Measurements from ENCODE around the gene SPATS1. TPM values are rescaled to one million over a fixed set of nuclear protein-coding genes. Genes with fewer than 3 reads are reported as not detected.
A peak's percentile ranks its signal among the peaks of the same experiment; 100 is the strongest.
"Not testable (repeated sequence)": the region's sequence is repeated elsewhere in the genome, so short reads cannot be mapped to it uniquely, and the experiment has no call there.

The SPATS1 gene
- total RNA-seq, 2 experiments from 2014 or later = not detected

DNA sequence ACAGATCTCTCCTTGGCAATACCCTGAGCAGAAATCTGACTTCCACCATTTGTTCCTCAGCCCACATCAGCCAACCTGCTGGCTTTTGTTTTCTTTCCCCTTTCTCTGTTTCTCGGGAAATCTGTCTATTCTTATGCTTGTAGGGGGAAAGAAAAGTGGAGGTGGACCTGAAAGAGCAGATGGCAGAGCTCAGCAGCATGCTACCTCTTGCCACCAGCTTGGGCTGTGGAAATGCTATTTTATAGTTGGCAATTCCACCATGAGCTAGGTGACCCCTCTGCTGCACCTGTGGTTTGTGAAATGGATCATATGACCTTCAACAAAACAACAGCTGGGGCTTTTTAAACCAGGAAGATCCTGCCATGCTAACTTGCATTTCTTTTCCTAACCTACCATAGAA, 6.8 kb upstream of the SPATS1 start:
- Mint-ChIP-seq H3K9me3 (no peaks in the 10 kb centered on the region), H3K36me3 (ENCODE audit: low read depth) (no peaks in the 10 kb centered on the region), H3K4me1 (no peaks in the 10 kb centered on the region), H3K27me3 (peaks cover 12% of the 10 kb centered on the region), H3K4me3 (no peak overlapping the region), H3K27ac (no peak overlapping the region)
- DNase-seq = no peak
- CTCF ChIA-PET = interaction anchor here (0.7 to 6.5 kb wide), 6 partner anchors 21 to 163 kb away, joined by 3 to 69 read pairs (median 4); partner anchors contain the start of genes AARS2 and TMEM151B
- POLR2A ChIA-PET = no interaction called here

DNA sequence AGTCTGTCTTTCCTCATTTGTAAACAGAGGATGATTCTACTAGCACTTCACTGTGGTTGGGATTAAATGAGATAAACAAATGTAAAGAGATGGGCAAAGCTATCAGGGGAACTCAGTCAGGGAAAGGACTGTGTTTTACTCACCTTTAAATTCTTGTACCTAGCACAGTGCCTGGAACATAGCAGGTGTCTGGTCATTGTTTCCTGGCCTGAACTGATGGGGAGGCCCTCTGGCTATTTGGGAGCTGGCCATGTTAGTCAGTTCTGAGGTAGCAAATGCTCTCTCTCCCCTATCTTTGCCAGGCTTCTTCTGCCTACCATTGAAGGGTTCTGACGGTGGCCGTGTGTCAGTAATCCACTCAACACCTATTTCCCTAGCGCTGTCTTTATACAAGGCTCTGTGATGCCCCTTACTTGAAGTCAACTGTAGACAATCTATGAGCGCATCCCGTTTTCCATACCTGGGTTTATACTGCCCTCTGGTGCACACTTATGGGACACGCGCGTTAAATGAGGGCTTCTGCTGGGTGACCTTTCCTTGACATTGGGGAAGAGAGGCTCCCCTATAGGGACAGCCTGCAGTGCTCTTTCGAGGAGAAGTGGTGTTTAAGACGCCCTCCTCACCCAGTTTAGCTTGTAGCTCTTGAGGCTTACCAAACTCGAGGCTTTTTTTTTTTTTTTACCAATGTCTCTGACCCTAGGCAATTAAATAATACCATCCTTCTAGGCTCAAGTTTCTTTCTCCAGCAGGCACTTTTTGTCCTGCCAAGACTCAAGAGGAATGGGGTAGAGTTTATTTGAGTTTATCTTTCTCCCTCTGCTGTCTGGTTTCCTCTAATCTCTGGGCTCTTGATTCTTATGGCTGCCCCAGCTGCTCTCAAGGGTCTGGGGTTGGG, 4.0 kb upstream of the SPATS1 start:
- Mint-ChIP-seq H3K9me3 (no peaks in the 10 kb centered on the region), H3K27me3 (peaks cover 27% of the 10 kb centered on the region), H3K27ac (no peak overlapping the region), H3K4me3 (no peak overlapping the region), H3K36me3 (ENCODE audit: low read depth) (no peaks in the 10 kb centered on the region), H3K4me1 (no peaks in the 10 kb centered on the region)
- ChIA-PET POLR2A (interaction anchor here (1.5 kb wide), 1 partner anchor 70 kb away, joined by 6 read pairs; no protein-coding TSS in a partner anchor), CTCF (interaction anchor here (0.8 to 6.5 kb wide), 14 partner anchors 11 to 242 kb away, joined by 3 to 69 read pairs (median 3); partner anchors contain the start of genes AARS2, NFKBIE and TMEM151B)
- DNase-seq = peak; percentile 73

DNA sequence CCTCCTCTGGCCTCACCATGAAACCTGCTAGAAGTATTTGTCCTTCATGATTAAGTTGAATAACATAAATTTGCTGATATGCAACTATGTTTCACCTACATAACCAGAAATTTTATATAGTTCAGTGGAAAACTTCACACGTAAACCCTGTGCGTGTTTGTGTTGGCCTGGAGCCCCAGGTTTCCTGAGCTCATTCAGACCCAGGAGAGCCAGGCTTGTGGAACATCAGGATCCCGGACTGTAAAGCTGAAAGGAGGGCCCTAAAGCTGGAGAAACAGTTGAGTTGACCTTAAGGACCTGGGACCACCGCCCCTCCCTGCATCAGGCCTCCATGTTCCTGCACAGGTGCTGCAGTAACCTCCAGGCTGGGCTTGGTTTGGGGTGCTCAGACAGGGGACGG, 3.1 kb upstream of the SPATS1 start:
- no peaks in the 10 kb centered on the region for H3K4me1 Mint-ChIP-seq
- H3K36me3 Mint-ChIP-seq (ENCODE audit: low read depth) = no peaks in the 10 kb centered on the region
- CTCF ChIA-PET = interaction anchor here (0.8 to 6.5 kb wide), 8 partner anchors 12 to 243 kb away, joined by 3 to 69 read pairs (median 4); partner anchors contain the start of genes AARS2, NFKBIE and TMEM151B
- peaks cover 35% of the 10 kb centered on the region for H3K27me3 Mint-ChIP-seq
- POLR2A ChIA-PET = no interaction called here
- no peak overlapping the region for H3K27ac Mint-ChIP-seq
- H3K4me3 Mint-ChIP-seq = no peak overlapping the region
- no peak for DNase-seq
- H3K9me3 Mint-ChIP-seq = no peaks in the 10 kb centered on the region

- H3K9me3 Mint-ChIP-seq = no peaks in the 10 kb centered on the region
- peaks cover 42% of the 10 kb centered on the region for H3K27me3 Mint-ChIP-seq
- POLR2A ChIA-PET = no interaction called here
- H3K4me1 Mint-ChIP-seq = no peaks in the 10 kb centered on the region
- H3K27ac Mint-ChIP-seq = no peak overlapping the region
- DNase-seq = no peak
- CTCF ChIA-PET = interaction anchor here (1.0 to 6.5 kb wide), 5 partner anchors 11 to 167 kb away, joined by 3 to 69 read pairs (median 4); partner anchors contain the start of genes AARS2 and TMEM151B
- H3K4me3 Mint-ChIP-seq = no peak overlapping the region
- H3K36me3 Mint-ChIP-seq (ENCODE audit: low read depth) = no peaks in the 10 kb centered on the region
These were observed 2.5 kb upstream of the SPATS1 start for GRCh38 chr6:44339763-44340625.

DNA sequence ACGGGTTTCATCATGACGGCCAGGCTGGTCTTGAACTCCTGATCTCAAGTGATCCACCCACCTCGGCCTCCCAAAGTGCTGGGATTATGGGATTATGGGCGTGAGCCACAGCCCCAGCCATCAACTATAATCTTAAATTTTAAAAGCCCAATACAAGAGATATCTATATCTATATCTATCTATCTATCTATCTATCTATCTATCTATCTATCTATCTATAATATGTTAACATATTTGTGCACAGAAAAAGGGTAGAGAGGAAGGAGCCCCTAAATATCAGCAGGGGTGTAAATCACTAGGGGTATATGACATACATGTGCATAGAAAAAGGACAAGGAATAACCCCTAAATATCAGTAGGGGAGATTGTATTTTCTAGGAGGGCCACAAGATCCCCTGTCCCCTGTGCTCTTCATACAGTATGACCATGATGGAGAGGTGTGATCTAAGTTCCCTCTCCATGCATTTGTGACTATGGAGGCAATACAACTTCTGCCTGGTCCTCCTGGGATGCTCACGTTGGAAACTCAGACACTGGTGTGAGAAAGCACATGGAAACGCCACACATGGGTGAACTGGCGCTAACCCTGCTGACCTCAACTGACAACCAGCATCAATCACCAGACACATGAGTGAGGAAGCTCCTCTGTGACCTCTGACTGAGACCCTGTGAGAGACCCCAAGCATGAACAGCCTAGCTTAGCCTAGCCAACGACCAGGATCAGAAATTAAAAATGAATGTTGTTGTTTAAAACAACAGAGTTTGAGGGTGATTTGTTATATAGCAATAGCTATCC, 1.2 kb upstream of the SPATS1 start:
- POLR2A ChIA-PET = no interaction called here
- H3K27ac Mint-ChIP-seq = no peak overlapping the region
- DNase-seq = no peak
- H3K4me3 Mint-ChIP-seq = no peak overlapping the region
- CTCF ChIA-PET = interaction anchor here (0.7 to 1.5 kb wide), 5 partner anchors 28 to 1592 kb away, joined by 3 to 7 read pairs (median 3); partner anchors contain the start of gene AARS2
- no peaks in the 10 kb centered on the region for H3K9me3 Mint-ChIP-seq
- peaks cover 48% of the 10 kb centered on the region for H3K27me3 Mint-ChIP-seq
- H3K36me3 Mint-ChIP-seq (ENCODE audit: low read depth) = no peaks in the 10 kb centered on the region
- no peaks in the 10 kb centered on the region for H3K4me1 Mint-ChIP-seq

- POLR2A ChIA-PET = interaction anchor here (0.6 kb wide), 1 partner anchor 29 kb away, joined by 3 read pairs; the partner anchor contains the start of gene AARS2
- peaks cover 48% of the 10 kb centered on the region for H3K27me3 Mint-ChIP-seq
- H3K9me3 Mint-ChIP-seq = no peaks in the 10 kb centered on the region
- CTCF ChIA-PET = interaction anchor here (0.7 to 1.5 kb wide), 5 partner anchors 29 to 1591 kb away, joined by 3 to 7 read pairs (median 3); partner anchors contain the start of gene AARS2
- no peak for DNase-seq
- no peak overlapping the region for H3K27ac Mint-ChIP-seq
- no peaks in the 10 kb centered on the region for H3K4me1 Mint-ChIP-seq
- H3K36me3 Mint-ChIP-seq (ENCODE audit: low read depth) = no peaks in the 10 kb centered on the region
- no peak overlapping the region for H3K4me3 Mint-ChIP-seq
These were observed 398 bp upstream of the SPATS1 start for GRCh38 chr6:44342052-44342451.

- H3K4me3 Mint-ChIP-seq; H3K4me1 Mint-ChIP-seq; H3K27ac Mint-ChIP-seq; H3K9me3 Mint-ChIP-seq; POLR2A ChIA-PET; DNase-seq; H3K36me3 Mint-ChIP-seq (ENCODE audit: low read depth): not testable (repeated sequence)
- peaks cover 41% of the 10 kb centered on the region for H3K27me3 Mint-ChIP-seq
- CTCF ChIA-PET = interaction anchor here (1.4 kb wide), 1 partner anchor 34 kb away, joined by 3 read pairs; the partner anchor contains the start of gene AARS2
These were observed 4.4 kb downstream of the SPATS1 start for GRCh38 chr6:44346818-44347217.

DNA sequence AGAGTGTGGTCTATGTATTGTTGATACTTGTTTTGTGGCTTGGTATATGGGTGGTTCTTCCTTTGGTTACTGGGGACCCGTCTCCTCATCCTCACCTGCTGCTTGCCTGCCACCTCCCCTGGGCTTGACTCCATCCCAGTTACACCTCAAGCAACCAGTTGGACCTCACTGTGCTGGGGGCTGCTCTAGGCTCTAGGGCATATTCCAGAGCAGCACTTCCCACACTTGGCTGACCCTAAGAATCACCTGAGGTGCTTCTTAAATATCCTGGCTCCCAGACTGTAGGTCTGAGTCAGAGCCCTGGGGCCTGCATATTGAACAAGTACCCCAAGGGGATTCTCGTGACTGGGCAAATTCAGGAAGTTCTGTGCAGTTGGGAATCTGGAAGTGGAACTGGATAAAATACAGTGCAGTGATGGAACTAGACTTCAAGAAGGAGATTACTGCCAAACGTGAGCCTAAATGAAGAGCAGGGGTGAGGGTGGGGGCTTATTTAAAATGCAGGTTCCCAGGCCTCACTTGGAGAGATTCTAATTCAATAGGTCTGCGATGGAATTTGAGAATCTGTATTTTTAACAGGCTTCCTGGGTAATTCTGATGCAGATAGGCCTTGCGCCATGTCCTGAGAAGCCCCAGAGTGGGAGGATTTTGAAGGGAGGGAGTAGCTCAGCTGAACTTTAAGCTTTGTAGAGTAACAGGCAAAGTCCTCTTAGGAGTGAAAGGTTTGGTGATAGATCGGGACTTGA, 7.6 kb downstream of the SPATS1 start:
- Mint-ChIP-seq H3K27me3 (peaks cover 13% of the 10 kb centered on the region), H3K4me1 (no peaks in the 10 kb centered on the region), H3K27ac (no peak overlapping the region), H3K36me3 (ENCODE audit: low read depth) (no peaks in the 10 kb centered on the region), H3K4me3 (no peak overlapping the region), H3K9me3 (no peaks in the 10 kb centered on the region)
- no peak for DNase-seq
- CTCF ChIA-PET = no interaction called here
- POLR2A ChIA-PET = no interaction called here

GRCh38 chr6:44350650-44350994, 8.2 kb downstream of the SPATS1 start:
- H3K9me3 Mint-ChIP-seq; H3K4me1 Mint-ChIP-seq; POLR2A ChIA-PET; H3K27ac Mint-ChIP-seq; DNase-seq; H3K4me3 Mint-ChIP-seq; H3K36me3 Mint-ChIP-seq (ENCODE audit: low read depth): not testable (repeated sequence)
- CTCF ChIA-PET = interaction anchor here (1.4 kb wide), 1 partner anchor 11 kb away, joined by 4 read pairs; no protein-coding TSS in a partner anchor
- peaks cover 13% of the 10 kb centered on the region for H3K27me3 Mint-ChIP-seq

- Mint-ChIP-seq H3K4me3 (no peak overlapping the region), H3K36me3 (ENCODE audit: low read depth) (no peaks in the 10 kb centered on the region), H3K4me1 (no peaks in the 10 kb centered on the region), H3K27me3 (peaks cover 19% of the 10 kb centered on the region), H3K27ac (no peak overlapping the region), H3K9me3 (no peaks in the 10 kb centered on the region)
- POLR2A ChIA-PET = interaction anchor here (1.0 kb wide), 1 partner anchor 8 kb away, joined by 3 read pairs; no protein-coding TSS in a partner anchor
- CTCF ChIA-PET = interaction anchor here (1.4 kb wide), 1 partner anchor 13 kb away, joined by 4 read pairs; no protein-coding TSS in a partner anchor
- no peak for DNase-seq
These were observed 9.8 kb downstream of the SPATS1 start for GRCh38 chr6:44352259-44352658.

DNA sequence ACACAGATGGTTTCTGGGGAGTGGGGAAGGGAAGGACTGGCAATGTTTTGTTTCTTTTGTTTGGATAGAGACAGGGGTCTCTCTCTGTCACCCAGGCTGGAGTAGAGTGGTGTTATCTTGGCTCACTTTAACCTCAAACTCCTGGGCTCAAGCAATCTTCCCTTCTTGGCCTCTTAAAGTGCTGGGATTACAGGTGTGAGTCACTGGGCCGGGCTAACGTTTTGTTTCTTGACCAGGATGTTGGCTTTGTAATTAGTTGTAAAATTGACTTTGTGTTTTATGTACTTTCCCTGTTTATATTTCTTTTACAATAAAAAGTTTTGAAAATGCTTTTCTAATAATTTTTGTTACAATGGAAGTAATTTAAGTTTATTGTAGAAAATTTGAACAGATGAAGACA, 10.9 kb downstream of the SPATS1 start:
- Mint-ChIP-seq H3K4me3 (no peak overlapping the region), H3K27ac (no peak overlapping the region), H3K4me1 (no peaks in the 10 kb centered on the region), H3K27me3 (peaks cover 25% of the 10 kb centered on the region), H3K36me3 (ENCODE audit: low read depth) (no peaks in the 10 kb centered on the region), H3K9me3 (no peaks in the 10 kb centered on the region)
- POLR2A ChIA-PET = no interaction called here
- no peak for DNase-seq
- CTCF ChIA-PET = no interaction called here

GRCh38 chr6:44355640-44356039, 13.2 kb downstream of the SPATS1 start:
- ChIA-PET POLR2A (no interaction called here), CTCF (no interaction called here)
- H3K4me1 Mint-ChIP-seq = no peaks in the 10 kb centered on the region
- H3K9me3 Mint-ChIP-seq = no peaks in the 10 kb centered on the region
- no peaks in the 10 kb centered on the region for H3K36me3 Mint-ChIP-seq (ENCODE audit: low read depth)
- no peak for DNase-seq
- H3K4me3 Mint-ChIP-seq = no peak overlapping the region
- peaks cover 33% of the 10 kb centered on the region for H3K27me3 Mint-ChIP-seq
- H3K27ac Mint-ChIP-seq = no peak overlapping the region

Measured in activated CD4-positive, alpha-beta memory T cell treated with anti-CD3 and anti-CD28 coated beads, Interleukin-2, amount 10 ng/mL, durations not matched to agents 7 days and 5 days (primary cell).